Cerebellar cortex (tissue), 1 donor: ENCODE measurements around the gene WDR87.
A peak's percentile ranks its signal among the peaks of the same experiment; 100 is the strongest.

Experiments
- DNase-seq: peaks from one replicate; pipeline ENCODE4 v3.0.0-alpha.2; 2015; ENCODE audit warnings: low spot score

WDR87 gene

GRCh38 chr19:37905946-37906868 is at the start of gene WDR87:
TSS of gene WDR87 (minus strand) at chr19:37906594. CDS start at chr19:37898239, 8,355 bp downstream.
- peak; percentile 48 for DNase-seq

- no peak for DNase-seq
These were observed 49.6 kb upstream of the WDR87 start for GRCh38 chr19:37955986-37956385.

- no peak for DNase-seq
These were observed 48.1 kb upstream of the WDR87 start for GRCh38 chr19:37954421-37954874.

- DNase-seq, result no peak
These were observed 47.5 kb upstream of the WDR87 start for GRCh38 chr19:37953918-37954303.

- DNase-seq, result no peak
These were observed 47.0 kb upstream of the WDR87 start for GRCh38 chr19:37953171-37953917.

GRCh38 chr19:37951816-37952210 is 45.4 kb upstream of the WDR87 start:
- DNase-seq, result no peak

- DNase-seq, result peak; percentile 87
These were observed 44.2 kb upstream of the WDR87 start for GRCh38 chr19:37950471-37951175.

- no peak for DNase-seq
These were observed 42.0 kb upstream of the WDR87 start for GRCh38 chr19:37948362-37948761.

- no peak for DNase-seq
These were observed 41.4 kb upstream of the WDR87 start for GRCh38 chr19:37947778-37948177.

GRCh38 chr19:37946132-37946531 is 39.7 kb upstream of the WDR87 start:
- DNase-seq, result no peak

GRCh38 chr19:37943480-37943879 is 37.1 kb upstream of the WDR87 start:
- DNase-seq, result no peak

GRCh38 chr19:37942516-37942902 is 36.1 kb upstream of the WDR87 start:
- no peak for DNase-seq

- no peak for DNase-seq
These were observed 35.6 kb upstream of the WDR87 start for GRCh38 chr19:37941782-37942515.

GRCh38 chr19:37938353-37938752 is 32.0 kb upstream of the WDR87 start:
- DNase-seq, result no peak

- no peak for DNase-seq
These were observed 30.5 kb upstream of the WDR87 start for GRCh38 chr19:37936886-37937285.

GRCh38 chr19:37936166-37936565 is 29.8 kb upstream of the WDR87 start:
- DNase-seq, result no peak

- DNase-seq, result no peak
These were observed 28.9 kb upstream of the WDR87 start for GRCh38 chr19:37935341-37935740.

GRCh38 chr19:37933937-37934358 is 27.6 kb upstream of the WDR87 start:
- DNase-seq, result no peak

- DNase-seq, result no peak
These were observed 26.9 kb upstream of the WDR87 start for GRCh38 chr19:37932985-37933936.

GRCh38 chr19:37931881-37932655 is 25.7 kb upstream of the WDR87 start:
- DNase-seq, result peak; percentile 88
